ENCODE data around the gene TMED10. TPM values are rescaled to one million over a fixed set of nuclear protein-coding genes. Genes with fewer than 3 reads are reported as not detected.

TMED10 gene
- polyA plus RNA-seq, 2 of the 4 experiments (the other 2 are of a cell fraction) = 290 to 354 TPM

- TF ChIP-seq ZSCAN20 (CRISPR knock-in tag; IDR thresholded peaks at IDR 0.05) (no peak), SMC3 (IDR thresholded peaks at IDR 0.05) (no peak), PHF8 (IDR thresholded peaks at IDR 0.05; ENCODE audit: borderline replicate concordance, low read depth) (no peak), ELK1 (IDR thresholded peaks at IDR 0.05; ENCODE audit: low read depth, low read length) (no peak), TFCP2L1 (CRISPR knock-in tag; IDR thresholded peaks at IDR 0.05) (no peak), ATOH8 (CRISPR knock-in tag; IDR thresholded peaks at IDR 0.05; ENCODE audit: low read depth) (no peak), PBX3 (IDR thresholded peaks at IDR 0.05) (no peak), HMGXB4 (CRISPR knock-in tag; IDR thresholded peaks at IDR 0.05; ENCODE audit: borderline replicate concordance) (no peak), NFE2L2 (conservative IDR thresholded peaks at IDR 0.05; ENCODE audit: low read length) (no peak), HOXB13 (CRISPR knock-in tag; IDR thresholded peaks at IDR 0.05; ENCODE audit: low read depth) (no peak), ZNF302 (CRISPR knock-in tag; IDR thresholded peaks at IDR 0.05) (no peak), HDAC2 (IDR thresholded peaks at IDR 0.05) (no peak), RFX5 (IDR thresholded peaks at IDR 0.05) (no peak), MAFK (IDR thresholded peaks at IDR 0.05; ENCODE audit: partially characterized antibody) (no peak), ZC3H11A (IDR thresholded peaks at IDR 0.05) (no peak)
- 88% methylated on average over 2 of the region's 2 CpGs for WGBS (ENCODE audit: missing lambda C conversion rate)
- ATAC-seq (no peak), DNase-seq (ENCODE audit: low read depth in 1 of 2, low spot score in 1 of 2) (no peak), FAIRE-seq (no peak)
- ChIA-PET POLR2A (interaction anchor here (0.7 kb wide), 1 partner anchor 221 kb away, joined by 3 read pairs; no protein-coding TSS in a partner anchor), CTCF (interaction anchor here (0.9 to 13.1 kb wide), 3 partner anchors 145 to 233 kb away, joined by 3 to 148 read pairs (median 3); no protein-coding TSS in a partner anchor)
- no peak overlapping the region for H3K4me3 ChIP-seq
- no peaks in the 10 kb centered on the region for H3K4me1 ChIP-seq
- H3K4me2 ChIP-seq = no peak overlapping the region
- H3K27ac ChIP-seq = no peak overlapping the region
- no peaks in the 10 kb centered on the region for H3K9me3 ChIP-seq
Observed at GRCh38 chr14:75092698-75093097, 83.7 kb downstream of the TMED10 start.

- CTCF ChIA-PET = interaction anchor here (1.3 to 13.1 kb wide), 4 partner anchors 83 to 232 kb away, joined by 5 to 148 read pairs (median 47); no protein-coding TSS in a partner anchor
- Histone ChIP-seq H3K4me3 (no peak overlapping the region), H3K9me3 (no peaks in the 10 kb centered on the region), H3K4me1 (no peaks in the 10 kb centered on the region), H3K4me2 (no peak overlapping the region), H3K27ac (no peak overlapping the region)
- no peak for FAIRE-seq
- TF ChIP-seq REST (IDR thresholded peaks at IDR 0.05) (no peak), RFX5 (IDR thresholded peaks at IDR 0.05) (no peak), GATA3 (IDR thresholded peaks at IDR 0.05; ENCODE audit: borderline replicate concordance) (no peak), JUN (IDR thresholded peaks at IDR 0.05) (no peak), FOSB (CRISPR knock-in tag; IDR thresholded peaks at IDR 0.05) (no peak), CHD2 (IDR thresholded peaks at IDR 0.05; ENCODE audit: low read length, partially characterized antibody) (no peak), FOXS1 (CRISPR knock-in tag; IDR thresholded peaks at IDR 0.05) (no peak), HOXA7 (CRISPR knock-in tag; IDR thresholded peaks at IDR 0.05) (no peak), ZSCAN20 (CRISPR knock-in tag; IDR thresholded peaks at IDR 0.05) (no peak), HDAC2 (IDR thresholded peaks at IDR 0.05) (no peak), EHMT2 (IDR thresholded peaks at IDR 0.05; ENCODE audit: low read depth) (no peak), ZC3H11A (IDR thresholded peaks at IDR 0.05) (no peak), CBX8 (IDR thresholded peaks at IDR 0.05) (no peak), HOXB5 (CRISPR knock-in tag; IDR thresholded peaks at IDR 0.05) (no peak)
- no peak for DNase-seq (ENCODE audit: low read depth in 1 of 2, low spot score in 1 of 2)
- POLR2A ChIA-PET = no interaction called here
- WGBS (ENCODE audit: missing lambda C conversion rate) = 94% methylated on average over 8 of the region's 8 CpGs
- no peak for ATAC-seq
Observed at GRCh38 chr14:75091251-75091650, 85.2 kb downstream of the TMED10 start.

Measured in A549 (cell line).